Tracheal epithelial cell (primary cell): ENCODE results near the gene INO80C. TPM values are rescaled to one million over a fixed set of nuclear protein-coding genes. Genes with fewer than 3 reads are reported as not detected.

Source experiments
- total RNA-seq: library from RNA; depleted of rRNA; stranded (reverse); fragments of >200 nt; gene quantifications from 2 replicates; pipeline ENCODE4 v1.2.1, GENCODE V29; 2014

INO80C gene
- total RNA-seq, result 5.5 and 7.0 TPM in 2 replicates

DNA sequence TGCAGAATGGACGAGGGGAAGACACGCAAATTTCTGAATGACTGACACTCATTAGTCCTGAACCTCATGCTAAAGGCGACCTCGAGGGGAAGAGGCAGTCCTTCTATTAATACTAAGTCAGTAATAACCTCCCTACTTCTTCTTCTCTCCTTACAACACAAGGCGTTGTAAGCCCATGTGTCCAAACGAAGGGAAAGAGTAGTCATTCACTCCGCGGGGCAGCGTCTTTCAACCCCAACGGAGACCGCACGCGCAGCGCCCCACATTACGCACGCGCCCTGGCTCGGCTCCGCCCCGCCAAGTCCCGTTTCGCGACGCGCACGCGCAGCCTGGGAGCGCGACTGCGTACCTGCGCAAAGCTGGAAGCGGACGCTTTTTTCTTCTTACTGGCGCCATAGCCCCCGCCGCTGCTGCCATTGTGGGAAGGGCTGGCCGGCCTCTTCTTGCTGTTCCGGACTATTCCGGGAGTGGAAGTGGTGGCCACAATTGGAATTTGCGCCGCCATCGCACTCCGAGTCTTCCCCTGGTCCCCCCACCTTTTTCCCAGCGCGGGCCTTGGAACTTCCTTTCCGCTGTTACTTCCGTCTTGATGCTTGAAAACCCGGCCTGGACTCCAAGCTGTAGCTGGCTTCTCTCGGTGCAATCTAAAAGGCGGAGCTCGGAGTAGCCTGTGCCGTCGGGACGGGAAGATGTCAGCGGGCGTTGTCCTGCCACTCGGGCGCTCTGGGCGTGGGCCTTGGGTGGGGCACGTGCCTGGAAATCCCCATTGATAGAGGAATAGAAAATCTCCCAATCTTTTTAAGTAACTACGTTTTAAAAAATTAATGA is at the start of gene INO80C:
TSS of gene INO80C (minus strand) at position 591 of the 828 bp plus-strand sequence. CDS start at position 505, 86 bp downstream.

Other genes with a start within 250 kb of the INO80C start
- gene ZSCAN30, start 207.7 kb downstream of the INO80C start, total RNA-seq, result 6.3 and 11.3 TPM in 2 replicates
- 28.2 and 33.5 TPM in 2 replicates for gene ZNF24, start 153.5 kb downstream of the INO80C start, total RNA-seq
- gene ZNF396, start 120.6 kb downstream of the INO80C start, total RNA-seq, result 0.72 and 1.5 TPM in 2 replicates
- 82.7 and 107 TPM in 2 replicates for gene GALNT1, start 83.8 kb upstream of the INO80C start, total RNA-seq